Sigmoid colon (tissue), 7 donors: ENCODE data around the gene TTLL8. TPM values are rescaled to one million over a fixed set of nuclear protein-coding genes. Genes with fewer than 3 reads are reported as not detected.

ENCODE experiments used
- DNase-seq: peaks from one replicate; pipeline ENCODE4 v3.0.0-alpha.2; 2019
- H3K27ac ChIP-seq, 4 donors: fragments of 200-600 bp; sonication (generic); one replicate each; pipeline ENCODE4 v1.5.1; 2016 to 2019; ENCODE audit warnings: mild to moderate bottlenecking in 1 of 4
- H3K27me3 ChIP-seq, 3 donors: fragments of 200-600 bp; sonication (generic); one replicate each; pipeline ENCODE4 v1.5.1; 2019; ENCODE audit warnings: mild to moderate bottlenecking in 1 of 3
- H3K36me3 ChIP-seq, 4 donors: fragments of 200-600 bp; sonication (generic); one replicate each; pipeline ENCODE4 v1.5.1; 2016 to 2019
- H3K4me1 ChIP-seq, 4 donors: fragments of 200-600 bp; sonication (generic); one replicate each; pipeline ENCODE4 v1.5.1; 2017 to 2019
- H3K4me3 ChIP-seq, 4 donors: fragments of 200-600 bp; sonication (generic); one replicate each; pipeline ENCODE4 v1.5.1; 2017 to 2019; ENCODE audit warnings: mild to moderate bottlenecking in 2 of 4, moderate library complexity in 1 of 4
- H3K9me3 ChIP-seq, 4 donors: fragments of 200-600 bp in 3 of 4; sonication (generic) in 3 of 4; one replicate each; pipeline versions ENCODE4 v1.5.1 to v1.6.1; 2013 to 2019
- CTCF ChIP-seq, 4 experiments: fragments of 450-650 bp in 3 of 4; fragments of 200-600 bp in 1 of 4; IDR thresholded peaks; one replicate each; pipeline ENCODE4 v1.5.1; 2016 to 2019; ENCODE audit warnings: antibody characterized with exemption in 4 of 4, mild to moderate bottlenecking in 3 of 4, moderate library complexity in 2 of 4
- EP300 ChIP-seq, 4 donors: sonication (generic); formaldehyde crosslinking; IDR thresholded peaks; one replicate each; pipeline ENCODE4 v1.6.1; 2017; ENCODE audit warnings: antibody characterized with exemption in 4 of 4
- POLR2A ChIP-seq, 2 donors: fragments of 450-650 bp; IDR thresholded peaks; one replicate each; pipeline ENCODE4 v1.6.1; 2016; ENCODE audit warnings: antibody characterized with exemption in 2 of 2, mild to moderate bottlenecking in 2 of 2, moderate library complexity in 2 of 2
- POLR2AphosphoS5 ChIP-seq, 4 donors: sonication (generic); formaldehyde crosslinking; IDR thresholded peaks; one replicate each; pipeline ENCODE4 v1.6.1; 2017; ENCODE audit warnings: antibody characterized with exemption in 4 of 4
- WGBS, 2 donors: extraction: QIAGEN DNeasy Blood & Tissue Kit; methylation state at CpG; one replicate each; pipeline ENCODE4 v1.1.7; 2013; 5-methylcytosine and 5-hydroxymethylcytosine counted together
- intact Hi-C: fragments of 100-400 bp; cut with DNase I; formaldehyde crosslinking; loops from one replicate; pipeline ENCODE4 v1.15.1; 2023
- polyA plus RNA-seq, 3 donors: library from polyadenylated mRNA; stranded (reverse); fragments of 200-250 nt; gene quantifications; one replicate each; pipeline ENCODE4 v1.2.3, GENCODE V29; 2013
- total RNA-seq, 4 donors: library from RNA; depleted of rRNA; stranded (reverse); fragments of >200 nt; gene quantifications; one replicate each; pipeline ENCODE4 v1.1.0, GENCODE V29; 2016
- donor health status: healthy with polysubstance abuse.
- donor health status: Bipolar disorder and iron deficiency.
- donor health status: healthy.

Gene TTLL8
- total and polyA plus RNA-seq, 7 donors: not detected

- 71 to 81% methylated on average over 19 of the region's 19 CpGs for WGBS, 2 donors
- Histone ChIP-seq H3K4me3 (no peak overlapping the region), H3K9me3 (no peaks in the 10 kb centered on the region), H3K4me1 (no peaks in the 10 kb centered on the region), H3K36me3 (no peaks in the 10 kb centered on the region), H3K27ac (no peak overlapping the region), H3K27me3 (peaks cover 0 to 31% (median 0%) of the 10 kb centered on the region in 3 donors)
- TF ChIP-seq POLR2A (IDR thresholded peaks at IDR 0.05): no peak
- TF ChIP-seq EP300 (IDR thresholded peaks at IDR 0.05): no peak
- no peak for TF ChIP-seq CTCF (IDR thresholded peaks at IDR 0.05)
- TF ChIP-seq POLR2AphosphoS5 (IDR thresholded peaks at IDR 0.05): no peak
- no peak for DNase-seq
- intact Hi-C loops: no loop called here
These were observed 12.1 kb downstream of the TTLL8 start for GRCh38 chr22:50046019-50046415.

- no peak for DNase-seq
These were observed 12.7 kb downstream of the TTLL8 start for GRCh38 chr22:50045211-50046018.

GRCh38 chr22:50044485-50045118 is 13.5 kb downstream of the TTLL8 start:
- no peaks in the 10 kb centered on the region for H3K9me3 ChIP-seq
- WGBS, 2 donors: 44 to 68% methylated on average over 30 of the region's 30 CpGs
- H3K27me3 ChIP-seq: peaks cover 0 to 31% (median 0%) of the 10 kb centered on the region in 3 donors
- H3K27ac ChIP-seq: no peak overlapping the region
- intact Hi-C loops: no loop called here
- H3K4me1 ChIP-seq: no peaks in the 10 kb centered on the region
- no peak for DNase-seq
- TF ChIP-seq EP300 (IDR thresholded peaks at IDR 0.05) (no peak), CTCF (IDR thresholded peaks at IDR 0.05) (no peak), POLR2A (IDR thresholded peaks at IDR 0.05) (no peak), POLR2AphosphoS5 (IDR thresholded peaks at IDR 0.05) (no peak)
- no peak overlapping the region for H3K4me3 ChIP-seq
- no peaks in the 10 kb centered on the region for H3K36me3 ChIP-seq

More at GRCh38 chr22:50045211-50046018, 12.7 kb downstream of the TTLL8 start:
- TF ChIP-seq POLR2A (IDR thresholded peaks at IDR 0.05): no peak
- TF ChIP-seq CTCF (IDR thresholded peaks at IDR 0.05): no peak
- no peak for TF ChIP-seq EP300 (IDR thresholded peaks at IDR 0.05)
- no peak for TF ChIP-seq POLR2AphosphoS5 (IDR thresholded peaks at IDR 0.05)
- H3K27me3 ChIP-seq: peaks cover 0 to 31% (median 0%) of the 10 kb centered on the region in 3 donors
- intact Hi-C loops: no loop called here
- no peaks in the 10 kb centered on the region for H3K4me1 ChIP-seq
- WGBS, 2 donors: 68 to 83% methylated on average over 35 of the region's 35 CpGs
- no peaks in the 10 kb centered on the region for H3K9me3 ChIP-seq
- no peak overlapping the region for H3K4me3 ChIP-seq
- H3K27ac ChIP-seq: no peak overlapping the region
- no peaks in the 10 kb centered on the region for H3K36me3 ChIP-seq

- Histone ChIP-seq H3K4me3 (no peak overlapping the region), H3K36me3 (no peaks in the 10 kb centered on the region), H3K9me3 (peaks cover 0 to 8% (median 5%) of the 10 kb centered on the region in 4 donors), H3K4me1 (no peaks in the 10 kb centered on the region), H3K27me3 (peaks cover 0 to 25% (median 0%) of the 10 kb centered on the region in 3 donors), H3K27ac (no peak overlapping the region)
- intact Hi-C loops: no loop called here
- 81 to 82% methylated on average over 17 of the region's 17 CpGs for WGBS, 2 donors
- peak; percentile 58 for DNase-seq
- TF ChIP-seq POLR2AphosphoS5 (IDR thresholded peaks at IDR 0.05) (no peak), EP300 (IDR thresholded peaks at IDR 0.05) (no peak), POLR2A (IDR thresholded peaks at IDR 0.05) (no peak), CTCF (IDR thresholded peaks at IDR 0.05) (no peak)
These were observed 16.6 kb downstream of the TTLL8 start for GRCh38 chr22:50041361-50042065.
